GM06990 (cell line): ENCODE measurements around the gene RERE.

Source experiments
- DNase-seq: peaks from one replicate; pipeline ENCODE4 v3.0.0-alpha.2; 2011; ENCODE audit not compliant: insufficient read length; ENCODE audit errors: extremely low read depth
- H3K27me3 ChIP-seq: replicated peaks from 2 replicates; pipeline ENCODE4 v1.6.0; 2011; ENCODE audit warnings: low read length; ENCODE audit not compliant: control insufficient read depth, insufficient read depth
- H3K36me3 ChIP-seq: 2 replicates; pipeline ENCODE4 v1.5.1; 2011; ENCODE audit warnings: low read length; ENCODE audit not compliant: control insufficient read depth, insufficient read depth
- H3K4me3 ChIP-seq: replicated peaks from 2 replicates; pipeline ENCODE4 v1.5.1; 2011; ENCODE audit warnings: low read depth, mild to moderate bottlenecking, control low read depth, low read length
- CTCF ChIP-seq: IDR thresholded peaks from 2 replicates; pipeline ENCODE4 v1.5.1; 2011; ENCODE audit warnings: low read length, control low read depth, mild to moderate bottlenecking, inconsistent platforms; ENCODE audit not compliant: insufficient read depth, poor library complexity, severe bottlenecking

The RERE gene

GRCh38 chr1:8486047-8486446 is 331.4 kb downstream of the RERE start:
- H3K36me3 ChIP-seq = no peaks in the 10 kb centered on the region
- no peak for TF ChIP-seq CTCF
- DNase-seq = no peak
- no peaks in the 10 kb centered on the region for H3K27me3 ChIP-seq
- no peak overlapping the region for H3K4me3 ChIP-seq

- H3K36me3 ChIP-seq = no peaks in the 10 kb centered on the region
- DNase-seq = no peak
- no peaks in the 10 kb centered on the region for H3K27me3 ChIP-seq
- TF ChIP-seq CTCF = no peak
- H3K4me3 ChIP-seq = no peak overlapping the region
Measured at GRCh38 chr1:8483586-8483985, 333.9 kb downstream of the RERE start.

- no peak for TF ChIP-seq CTCF
- Histone ChIP-seq H3K36me3 (no peaks in the 10 kb centered on the region), H3K27me3 (no peaks in the 10 kb centered on the region), H3K4me3 (no peak overlapping the region)
- no peak for DNase-seq
Measured at GRCh38 chr1:8482979-8483381, 334.5 kb downstream of the RERE start.

GRCh38 chr1:8481650-8482380 is 335.6 kb downstream of the RERE start:
- Histone ChIP-seq H3K4me3 (no peak overlapping the region), H3K27me3 (no peaks in the 10 kb centered on the region), H3K36me3 (no peaks in the 10 kb centered on the region)
- DNase-seq = no peak
- TF ChIP-seq CTCF = no peak

GRCh38 chr1:8478566-8478965 is 338.9 kb downstream of the RERE start:
- TF ChIP-seq CTCF = no peak
- no peak for DNase-seq
- no peak overlapping the region for H3K4me3 ChIP-seq
- H3K36me3 ChIP-seq = no peaks in the 10 kb centered on the region
- H3K27me3 ChIP-seq = no peaks in the 10 kb centered on the region

GRCh38 chr1:8477983-8478362 is 339.5 kb downstream of the RERE start:
- Histone ChIP-seq H3K4me3 (no peak overlapping the region), H3K36me3 (no peaks in the 10 kb centered on the region), H3K27me3 (no peaks in the 10 kb centered on the region)
- no peak for TF ChIP-seq CTCF
- no peak for DNase-seq
